H1 (cell line): ENCODE data around the gene KNDC1. TPM values are rescaled to one million over a fixed set of nuclear protein-coding genes. Genes with fewer than 3 reads are reported as not detected.
A peak's percentile ranks its signal among the peaks of the same experiment; 100 is the strongest.

ENCODE experiments used
- CTCF ChIA-PET: fragments of 300-600 bp; sonication (Branson Sonifier 250); formaldehyde crosslinking; loops from one replicate; lab custom pipeline; 2021; ENCODE audit not compliant: partially characterized antibody; lab: Charles Lee
- POLR2A ChIA-PET: fragments of 300-600 bp; sonication (Branson Sonifier 250); formaldehyde crosslinking; loops from one replicate; lab custom pipeline; 2021; ENCODE audit warnings: inconsistent platforms; ENCODE audit not compliant: partially characterized antibody; lab: Charles Lee
- DNase-seq, 2 experiments: peaks; one replicate each; pipeline versions ENCODE4 v3.0.0 to v3.0.0-alpha.2; 2010 to 2022; ENCODE audit warnings: low spot score in 2 of 2, low read depth in 1 of 2, mixed read lengths in 1 of 2
- FAIRE-seq: peaks from 2 replicates; lab custom pipeline; 2011; peaks lifted over from hg19 to GRCh38; lab: Jason Lieb, UNC
- H2AFZ ChIP-seq: 2 replicates; pipeline ENCODE4 v1.8.1; 2012; ENCODE audit warnings: low read length, inconsistent platforms
- H2AK5ac ChIP-seq: 2 replicates; pipeline ENCODE4 v1.6.1; 2013; ENCODE audit warnings: low read depth, low read length
- H2BK120ac ChIP-seq: replicated peaks from 2 replicates; pipeline ENCODE3; 2013; ENCODE audit warnings: low read depth, low read length, inconsistent platforms
- H2BK12ac ChIP-seq: 2 replicates; pipeline ENCODE4 v1.6.1; 2013; ENCODE audit warnings: low read depth, low read length
- H2BK15ac ChIP-seq: 2 replicates; pipeline ENCODE4 v1.6.1; 2013; ENCODE audit warnings: low read length
- H2BK20ac ChIP-seq: 2 replicates; pipeline ENCODE4 v1.6.1; 2013; ENCODE audit warnings: low read length
- H2BK5ac ChIP-seq: 2 replicates; pipeline ENCODE4 v1.6.1; 2013; ENCODE audit warnings: low read depth, low read length
- H3K14ac ChIP-seq: 2 replicates; pipeline ENCODE4 v1.6.1; 2013; ENCODE audit warnings: inconsistent platforms; ENCODE audit not compliant: insufficient read length
- H3K18ac ChIP-seq: 2 replicates; pipeline ENCODE4 v1.6.1; 2013; ENCODE audit warnings: low read length; ENCODE audit errors: extremely low read depth
- H3K23ac ChIP-seq: 2 replicates; pipeline ENCODE4 v1.6.1; 2013; ENCODE audit warnings: inconsistent platforms; ENCODE audit not compliant: insufficient read length
- H3K23me2 ChIP-seq: 2 replicates; pipeline ENCODE4 v1.6.1; 2013; ENCODE audit warnings: low read depth, low read length
- H3K27ac ChIP-seq: 2 replicates; pipeline ENCODE4 v1.6.1; 2011; ENCODE audit warnings: low read depth, low read length, inconsistent platforms
- H3K27me3 ChIP-seq, 4 experiments: replicated peaks in 1 of 4; 1 replicate in 1 of 4; 2 replicates in 3 of 4; pipeline versions ENCODE4 v1.6.1 to v1.8.1; 2011 to 2013; ENCODE audit warnings: low read length in 3 of 4, mild to moderate bottlenecking in 3 of 4, inconsistent platforms in 2 of 4, mixed read lengths in 2 of 4, moderate library complexity in 1 of 4; ENCODE audit not compliant: control insufficient read depth in 3 of 4, insufficient read depth in 3 of 4; ENCODE audit errors: extremely low read depth in 1 of 4
- H3K36me3 ChIP-seq, 4 experiments: 2 replicates each; pipeline versions ENCODE4 v1.6.1 to v1.8.1; 2011 to 2013; ENCODE audit warnings: mild to moderate bottlenecking in 4 of 4, low read length in 3 of 4, moderate library complexity in 2 of 4, control low read depth in 1 of 4, inconsistent platforms in 1 of 4; ENCODE audit not compliant: insufficient read depth in 4 of 4, control insufficient read depth in 2 of 4
- H3K4ac ChIP-seq: replicated peaks from 2 replicates; pipeline ENCODE3; 2013; ENCODE audit warnings: low read length, low read depth, mixed read lengths, inconsistent platforms; ENCODE audit not compliant: insufficient read length
- H3K4me1 ChIP-seq, 4 experiments: replicated peaks in 1 of 4; 1 replicate in 1 of 4; 2 replicates in 3 of 4; pipeline versions ENCODE4 v1.6.1 to v1.8.1; 2011 to 2013; ENCODE audit warnings: low read length in 3 of 4, inconsistent platforms in 2 of 4, mixed read lengths in 1 of 4; ENCODE audit not compliant: insufficient read depth in 4 of 4, control insufficient read depth in 3 of 4
- H3K4me2 ChIP-seq, 2 experiments: 2 replicates each; pipeline versions ENCODE4 v1.6.1 to v1.8.1; 2011 to 2013; ENCODE audit warnings: low read depth in 2 of 2, low read length in 2 of 2, control low read depth in 1 of 2, inconsistent platforms in 1 of 2, mild to moderate bottlenecking in 1 of 2; ENCODE audit not compliant: insufficient read depth in 1 of 2
- H3K4me3 ChIP-seq, 4 experiments: fragments of 200-600, 300-600 bp in 1 of 4; sonication (generic), shearing (Covaris generic), sonication (Bioruptor Twin) in 1 of 4; 2 replicates each; pipeline versions ENCODE4 v1.5.1 to v1.8.1; 2011 to 2016; ENCODE audit warnings: low read length in 4 of 4, low read depth in 3 of 4, control low read depth in 2 of 4, inconsistent platforms in 2 of 4, mild to moderate bottlenecking in 2 of 4, mixed read lengths in 1 of 4, moderate library complexity in 1 of 4; ENCODE audit not compliant: insufficient read depth in 2 of 4; ENCODE audit errors: extremely low read depth in 1 of 4
- H3K56ac ChIP-seq: replicated peaks from 2 replicates; pipeline ENCODE3; 2013; ENCODE audit warnings: low read depth, mild to moderate bottlenecking, mixed read lengths, low read length, inconsistent platforms; ENCODE audit not compliant: insufficient read length
- H3K79me1 ChIP-seq: 2 replicates; pipeline ENCODE4 v1.6.1; 2013; ENCODE audit warnings: low read depth, low read length, control low read depth
- H3K79me2 ChIP-seq, 2 experiments: 2 replicates each; pipeline versions ENCODE4 v1.6.1 to v1.8.1; 2012 to 2013; ENCODE audit warnings: low read length in 2 of 2, mild to moderate bottlenecking in 2 of 2, inconsistent platforms in 1 of 2; ENCODE audit not compliant: insufficient read depth in 2 of 2, control insufficient read depth in 1 of 2
- H3K9ac ChIP-seq, 4 experiments: replicated peaks in 1 of 4; 1 replicate in 1 of 4; 2 replicates in 3 of 4; pipeline versions ENCODE4 v1.6.1 to v1.8.1; 2011 to 2013; ENCODE audit warnings: low read depth in 3 of 4, low read length in 3 of 4, control low read depth in 2 of 4, mild to moderate bottlenecking in 2 of 4, moderate library complexity in 2 of 4, inconsistent platforms in 1 of 4; ENCODE audit errors: extremely low read depth in 1 of 4
- H3K9me3 ChIP-seq, 2 experiments: 2 replicates each; pipeline versions ENCODE4 v1.6.1 to v1.8.1; 2012 to 2013; ENCODE audit warnings: mild to moderate bottlenecking in 2 of 2, moderate library complexity in 2 of 2, control low read depth in 1 of 2, inconsistent platforms in 1 of 2, low read depth in 1 of 2, low read length in 1 of 2, mixed read lengths in 1 of 2; ENCODE audit not compliant: insufficient read depth in 2 of 2
- H4K20me1 ChIP-seq, 2 experiments: replicated peaks in 1 of 2; 2 replicates each; pipeline versions ENCODE3 to v1.8.1; 2011 to 2013; ENCODE audit warnings: inconsistent platforms in 2 of 2, low read length in 2 of 2, mild to moderate bottlenecking in 1 of 2; ENCODE audit not compliant: insufficient read depth in 2 of 2, control insufficient read depth in 1 of 2
- H4K5ac ChIP-seq: 2 replicates; pipeline ENCODE4 v1.6.1; 2013; ENCODE audit warnings: low read length, low read depth, mixed read lengths, inconsistent platforms; ENCODE audit not compliant: insufficient read length
- H4K8ac ChIP-seq: 2 replicates; pipeline ENCODE4 v1.8.0; 2013; ENCODE audit warnings: mild to moderate bottlenecking, moderate library complexity, low read length, inconsistent platforms; ENCODE audit not compliant: insufficient read depth; ENCODE audit errors: extremely low read depth
- H4K91ac ChIP-seq: replicated peaks from 2 replicates; pipeline ENCODE3; 2013; ENCODE audit warnings: low read length, mixed read lengths, inconsistent platforms; ENCODE audit not compliant: insufficient read length
- CHD2 ChIP-seq: IDR thresholded peaks from 2 replicates; pipeline ENCODE4 v1.6.1; 2012; ENCODE audit warnings: low read length, improper control_type of control experiment
- EZH2 ChIP-seq: fragments of 200-600 bp; sonication (generic); IDR thresholded peaks from 2 replicates; pipeline ENCODE4 v1.7.1; 2012; ENCODE audit warnings: low read depth, mild to moderate bottlenecking, moderate library complexity, low read length, inconsistent platforms; ENCODE audit not compliant: severe bottlenecking
- WGBS, 2 experiments: shearing (Covaris generic) in 1 of 2; methylation state at CpG; one replicate each; pipeline versions ENCODE4 v1.1.6 to v1.1.7; 2013 to 2015; ENCODE audit warnings: low lambda C conversion rate in 2 of 2, mixed read lengths in 2 of 2, inconsistent platforms in 1 of 2, low coverage in 1 of 2, missing lambda C conversion rate in 1 of 2; ENCODE audit not compliant: insufficient replicate concordance in 2 of 2, insufficient coverage in 1 of 2, insufficient read length in 1 of 2; ENCODE audit errors: extremely low coverage in 1 of 2, missing lambda C conversion rate in 1 of 2; 5-methylcytosine and 5-hydroxymethylcytosine counted together
- polyA plus RNA-seq, 7 experiments: library from polyadenylated mRNA; depleted of rRNA in 3 of 7; stranded (reverse) in 5 of 7; unstranded in 2 of 7; fragments of >200 nt in 5 of 7; fragments of 200-250 nt in 2 of 7; gene quantifications; 1 replicate in 5 of 7; 2 replicates in 1 of 7; 4 replicates in 1 of 7; pipeline versions ENCODE4 v1.2.1 to v1.2.3, GENCODE V29; 2011 to 2013; ENCODE audit warnings: missing spikeins in 2 of 7, mixed read lengths in 2 of 7
- total RNA-seq: library from RNA; stranded (reverse); fragmentation: NEBNext Ultra II Directional; extraction: Animal tissue kit (Norgen Biotek cat#: 25700); gene quantifications from 2 replicates; pipeline ENCODE4 v1.2.1, GENCODE V29; 2021

KNDC1 gene
- total and polyA plus RNA-seq, 2 of the 8 experiments (the other 6 are each of a cell fraction or from before 2014, with no cell fraction given) = 7.5 to 16.7 TPM

- no peaks in the 10 kb centered on the region; a peak in 1 of 7 replicates for H3K27me3 ChIP-seq
- H2BK12ac ChIP-seq = no peak overlapping the region
- H3K79me2 ChIP-seq = no peaks in the 10 kb centered on the region
- H3K4ac ChIP-seq = no peak overlapping the region
- no peak for TF ChIP-seq CHD2
- TF ChIP-seq EZH2 = no peak
- peak overlapping the region in 1 of 4 experiments; percentile 18; a peak in 2 of 7 replicates for H3K9ac ChIP-seq
- no peak overlapping the region for H3K23ac ChIP-seq
- no peak overlapping the region for H2BK15ac ChIP-seq
- ChIA-PET POLR2A (interaction anchor here (1.2 to 2.1 kb wide), 3 partner anchors 9 to 149 kb away, joined by 3 to 6 read pairs (median 6); no protein-coding TSS in a partner anchor), CTCF (interaction anchor here (3.4 kb wide), 1 partner anchor 60 kb away, joined by 11 read pairs; no protein-coding TSS in a partner anchor)
- DNase-seq = no peak
- no peak overlapping the region for H2BK120ac ChIP-seq
- H3K4me1 ChIP-seq = no peaks in the 10 kb centered on the region
- no peak overlapping the region for H2AK5ac ChIP-seq
- WGBS, 2 experiments = 85% methylated on average over 31 of the region's 31 CpGs; no CpG with 5 or more reads in 1 of the 2 experiments
- no peak overlapping the region for H3K56ac ChIP-seq
- H3K36me3 ChIP-seq = peaks cover 0 to 10% (median 0%) of the 10 kb centered on the region in 4 experiments; a peak in 3 of 8 replicates
- peak overlapping the region; percentile 25; the same call in 1 of the 2 replicates for H4K8ac ChIP-seq
- H4K20me1 ChIP-seq = peaks cover 2% of the 10 kb centered on the region in 2 experiments
- no peak overlapping the region for H3K27ac ChIP-seq
- no peak overlapping the region for H3K4me3 ChIP-seq
- H2AFZ ChIP-seq = no peak overlapping the region
- H2BK20ac ChIP-seq = no peak overlapping the region
- no peak overlapping the region for H3K18ac ChIP-seq
- H3K23me2 ChIP-seq = no peaks in the 10 kb centered on the region; the same call in 1 of the 2 replicates
- H2BK5ac ChIP-seq = no peak overlapping the region
- H3K4me2 ChIP-seq = no peak overlapping the region
- FAIRE-seq = no peak
- no peak overlapping the region for H4K91ac ChIP-seq
- no peaks in the 10 kb centered on the region for H3K79me1 ChIP-seq
- H3K14ac ChIP-seq = no peak overlapping the region
- H3K9me3 ChIP-seq = no peaks in the 10 kb centered on the region; a peak in 1 of 4 replicates
- no peak overlapping the region for H4K5ac ChIP-seq
These were observed 43.7 kb downstream of the KNDC1 start for GRCh38 chr10:133203652-133204195.
